K562 (cell line): ENCODE data around the gene SLC1A4. TPM values are rescaled to one million over a fixed set of nuclear protein-coding genes. Genes with fewer than 3 reads are reported as not detected.

Source experiments
- ARID2 ChIP-seq: fragments of 450-650 bp; IDR thresholded peaks from 2 replicates; pipeline ENCODE4 v1.6.1; 2017; ENCODE audit warnings: antibody characterized with exemption, mild to moderate bottlenecking
- ARNT ChIP-seq, 2 experiments: fragments of 450-650 bp; IDR thresholded peaks; 2 replicates each; pipeline ENCODE4 v1.6.1; 2016; ENCODE audit warnings: mild to moderate bottlenecking in 1 of 2
- CCNT2 ChIP-seq: IDR thresholded peaks from 2 replicates; pipeline ENCODE4 v1.6.1; 2011; ENCODE audit warnings: borderline replicate concordance, low read depth, mild to moderate bottlenecking, moderate library complexity, mixed read lengths, low read length; ENCODE audit not compliant: insufficient read length; ENCODE audit errors: extremely low read depth
- CHD4 ChIP-seq: fragments of 200-600 bp; sonication (generic); IDR thresholded peaks from 3 replicates; pipeline ENCODE4 v1.6.1; 2012; ENCODE audit warnings: low read depth, mild to moderate bottlenecking, mixed read lengths, low read length, inconsistent platforms; ENCODE audit not compliant: insufficient read depth, insufficient replicate concordance, poor library complexity, severe bottlenecking
- EWSR1 ChIP-seq: fragments of 450-650 bp; IDR thresholded peaks from 2 replicates; pipeline ENCODE4 v1.6.1; 2018; ENCODE audit warnings: borderline replicate concordance, mild to moderate bottlenecking, low read depth, moderate library complexity; ENCODE audit not compliant: partially characterized antibody
- GABPA ChIP-seq: fragments of 200-800 bp; sonication (Bioruptor generic); conservative IDR thresholded peaks from 2 replicates; pipeline ENCODE4 v1.6.1; 2016; ENCODE audit warnings: low read depth, missing genetic modification characterization, missing compliant biosample characterization
- KDM5B ChIP-seq: fragments of 200-600 bp; sonication (generic); IDR thresholded peaks from 2 replicates; pipeline ENCODE4 v1.6.1; 2012; ENCODE audit warnings: low read depth, mild to moderate bottlenecking, moderate library complexity, low read length, control low read depth, inconsistent platforms; ENCODE audit not compliant: insufficient replicate concordance
- MYNN ChIP-seq, 2 experiments: sonication (generic); formaldehyde crosslinking in 1 of 2; IDR thresholded peaks; 2 replicates each; pipeline versions ENCODE4 v1.5.0 to v1.6.1; 2016 to 2020; ENCODE audit warnings: antibody characterized with exemption in 1 of 2, missing genetic modification reagents in 1 of 2
- NFRKB ChIP-seq: fragments of 450-650 bp; IDR thresholded peaks from 2 replicates; pipeline ENCODE4 v1.6.1; 2016; ENCODE audit warnings: low read depth
- PHF20 ChIP-seq: fragments of 450-650 bp; IDR thresholded peaks from 2 replicates; pipeline ENCODE4 v1.6.1; 2018; ENCODE audit not compliant: partially characterized antibody
- PML ChIP-seq: IDR thresholded peaks from 2 replicates; pipeline ENCODE4 v1.6.1; 2012; ENCODE audit warnings: low read length, inconsistent platforms
- RAD21 ChIP-seq, 2 experiments: fragments of 250-450 bp in 1 of 2; fragments of 450-650 bp in 1 of 2; sonication (Bioruptor Pico) in 1 of 2; formaldehyde crosslinking in 1 of 2; IDR thresholded peaks in 1 of 2; conservative IDR thresholded peaks in 1 of 2; 2 replicates each; pipeline versions ENCODE4 v1.4.0 to v1.8.0; 2020 to 2022; ENCODE audit warnings: mild to moderate bottlenecking in 2 of 2, moderate library complexity in 1 of 2
- SAFB ChIP-seq: fragments of 200-400 bp; formaldehyde crosslinking; IDR thresholded peaks from 2 replicates; pipeline ENCODE4 v1.6.1; 2017; ENCODE audit warnings: low read depth, low read length, borderline replicate concordance
- SMARCB1 ChIP-seq: IDR thresholded peaks from 2 replicates; pipeline ENCODE4 v1.6.1; 2011; ENCODE audit warnings: improper control_type of control experiment, low read depth; ENCODE audit not compliant: insufficient read length
- ZBTB7A ChIP-seq: IDR thresholded peaks from 2 replicates; pipeline ENCODE4 v1.6.1; 2011; ENCODE audit warnings: low read depth, mild to moderate bottlenecking, low read length, moderate library complexity, borderline replicate concordance; ENCODE audit not compliant: control insufficient read depth
- ZNF12 ChIP-seq: sonication (generic); formaldehyde crosslinking; IDR thresholded peaks from 2 replicates; pipeline ENCODE4 v1.4.0; 2020; ENCODE audit warnings: mild to moderate bottlenecking, missing genetic modification reagents
- ZNF79 ChIP-seq: fragments of 250-450 bp; sonication (Bioruptor Pico); IDR thresholded peaks from 2 replicates; pipeline ENCODE4 v1.4.0; 2020; ENCODE audit warnings: low read depth, mild to moderate bottlenecking, moderate library complexity
- polyA plus RNA-seq, 8 experiments: library from polyadenylated mRNA; depleted of rRNA in 4 of 8; stranded (reverse) in 5 of 8; unstranded in 3 of 8; fragments of >200 nt; fragmentation: Nextera tagmentation in 2 of 8; fragmentation: Illumina TruSeq in 1 of 8; extraction: Ambion mirVana in 2 of 8; extraction: Trizol in 1 of 8; gene quantifications; 2 replicates each; pipeline versions ENCODE4 v1.2.1 to v1.2.3, GENCODE V29; 2011 to 2014; ENCODE audit warnings: inconsistent platforms in 1 of 8, missing spikeins in 1 of 8
- total RNA-seq, 7 experiments: library from RNA; depleted of rRNA in 6 of 7; stranded (reverse); fragments of >200 nt in 6 of 7; fragmentation: Illumina TruSeq in 2 of 7; extraction: Trizol in 2 of 7; gene quantifications; 2 replicates each; pipeline versions ENCODE4 v1.2.1 to v1.2.3, GENCODE V29; 2011 to 2021; ENCODE audit warnings: low replicate concordance in 1 of 7
- TF ChIP-seq, protein P1 (sequence below): sonication (generic); formaldehyde crosslinking; IDR thresholded peaks from 2 replicates; pipeline ENCODE4 v1.8.0; 2022; ENCODE audit warnings: mild to moderate bottlenecking, missing genetic modification reagents
- TF ChIP-seq, protein P2 (sequence below), 2 experiments: fragments of 150-350 bp in 1 of 2; IDR thresholded peaks; 2 replicates each; pipeline ENCODE4 v1.6.1; 2012 to 2016; ENCODE audit warnings: low read depth in 2 of 2, low read length in 2 of 2, mild to moderate bottlenecking in 1 of 2, moderate library complexity in 1 of 2

Gene SLC1A4
- total and polyA plus RNA-seq, 9 of the 15 experiments (the other 6 are each of a cell fraction or from before 2014, with no cell fraction given): 4.4 to 24.0 (median 10.9) TPM

DNA sequence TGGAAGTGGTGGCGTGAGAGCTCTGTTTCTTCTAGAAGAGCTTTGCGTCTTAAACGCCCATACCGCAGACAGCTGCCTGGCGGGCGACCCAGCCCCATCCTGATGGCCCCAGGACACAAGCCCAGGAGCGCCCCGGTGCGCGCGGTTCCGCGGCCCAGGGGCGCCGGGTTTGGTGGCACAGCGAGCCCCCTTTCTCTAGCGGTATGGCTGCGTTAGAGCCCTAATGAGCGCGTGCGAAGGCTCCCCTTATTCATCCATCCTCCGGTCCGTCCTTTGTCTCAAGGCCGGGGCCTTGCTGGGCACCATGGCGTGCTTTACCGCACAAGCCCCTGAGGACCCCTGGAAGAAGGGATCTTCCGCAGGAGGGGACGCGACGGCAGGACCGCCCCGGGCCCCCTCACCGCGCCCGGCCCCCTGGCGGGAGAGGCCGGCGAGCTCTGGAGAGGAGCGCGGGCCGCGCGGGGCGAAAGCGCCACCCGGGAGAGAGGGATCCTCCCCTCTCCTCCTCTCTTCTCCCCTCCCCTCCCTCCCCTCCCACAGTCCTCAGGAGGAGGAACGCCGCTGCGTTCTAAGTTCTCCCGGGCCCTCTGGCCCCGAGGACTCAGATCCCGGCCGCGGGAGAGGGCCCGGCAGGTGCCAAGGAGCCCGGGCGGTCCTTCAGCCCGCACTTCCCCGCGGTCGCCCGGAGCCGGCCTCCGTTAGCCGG is 626 bp upstream of the SLC1A4 start (continued):
- TF ChIP-seq EWSR1 (no peak), ZBTB7A (peak; percentile 92), NFRKB (peak; percentile 78; the same call in 1 of the 2 replicates), ARNT (IDR thresholded peaks at IDR 0.05) (no peak), ZNF12 (CRISPR knock-in tag) (peak; percentile 36; the same call in 1 of the 2 replicates), CHD4 (no peak), ARID2 (no peak), PML (0 out of 2 replicates have a peak, but pooled peaks have one; percentile 16), SMARCB1 (no peak), ZNF79 (CRISPR knock-in tag) (no peak), SAFB (no peak), CCNT2 (no peak), KDM5B (peak; percentile 71), RAD21 (CRISPR knock-in tag; conservative IDR thresholded peaks at IDR 0.05 in 1 of 2, IDR thresholded peaks at IDR 0.05 in 1 of 2) (peak in 1 of 2 experiments; percentile 25; a peak in 3 of 4 replicates), MYNN (IDR thresholded peaks at IDR 0.05) (no peak), MYNN (CRISPR knock-in tag; IDR thresholded peaks at IDR 0.05) (no peak), GABPA (no peak; the same call in 1 of the 2 replicates), PHF20 (peak; percentile 54)
- TF ChIP-seq, protein P1, sequence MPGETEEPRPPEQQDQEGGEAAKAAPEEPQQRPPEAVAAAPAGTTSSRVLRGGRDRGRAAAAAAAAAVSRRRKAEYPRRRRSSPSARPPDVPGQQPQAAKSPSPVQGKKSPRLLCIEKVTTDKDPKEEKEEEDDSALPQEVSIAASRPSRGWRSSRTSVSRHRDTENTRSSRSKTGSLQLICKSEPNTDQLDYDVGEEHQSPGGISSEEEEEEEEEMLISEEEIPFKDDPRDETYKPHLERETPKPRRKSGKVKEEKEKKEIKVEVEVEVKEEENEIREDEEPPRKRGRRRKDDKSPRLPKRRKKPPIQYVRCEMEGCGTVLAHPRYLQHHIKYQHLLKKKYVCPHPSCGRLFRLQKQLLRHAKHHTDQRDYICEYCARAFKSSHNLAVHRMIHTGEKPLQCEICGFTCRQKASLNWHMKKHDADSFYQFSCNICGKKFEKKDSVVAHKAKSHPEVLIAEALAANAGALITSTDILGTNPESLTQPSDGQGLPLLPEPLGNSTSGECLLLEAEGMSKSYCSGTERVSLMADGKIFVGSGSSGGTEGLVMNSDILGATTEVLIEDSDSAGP: no peak
- TF ChIP-seq, protein P2, sequence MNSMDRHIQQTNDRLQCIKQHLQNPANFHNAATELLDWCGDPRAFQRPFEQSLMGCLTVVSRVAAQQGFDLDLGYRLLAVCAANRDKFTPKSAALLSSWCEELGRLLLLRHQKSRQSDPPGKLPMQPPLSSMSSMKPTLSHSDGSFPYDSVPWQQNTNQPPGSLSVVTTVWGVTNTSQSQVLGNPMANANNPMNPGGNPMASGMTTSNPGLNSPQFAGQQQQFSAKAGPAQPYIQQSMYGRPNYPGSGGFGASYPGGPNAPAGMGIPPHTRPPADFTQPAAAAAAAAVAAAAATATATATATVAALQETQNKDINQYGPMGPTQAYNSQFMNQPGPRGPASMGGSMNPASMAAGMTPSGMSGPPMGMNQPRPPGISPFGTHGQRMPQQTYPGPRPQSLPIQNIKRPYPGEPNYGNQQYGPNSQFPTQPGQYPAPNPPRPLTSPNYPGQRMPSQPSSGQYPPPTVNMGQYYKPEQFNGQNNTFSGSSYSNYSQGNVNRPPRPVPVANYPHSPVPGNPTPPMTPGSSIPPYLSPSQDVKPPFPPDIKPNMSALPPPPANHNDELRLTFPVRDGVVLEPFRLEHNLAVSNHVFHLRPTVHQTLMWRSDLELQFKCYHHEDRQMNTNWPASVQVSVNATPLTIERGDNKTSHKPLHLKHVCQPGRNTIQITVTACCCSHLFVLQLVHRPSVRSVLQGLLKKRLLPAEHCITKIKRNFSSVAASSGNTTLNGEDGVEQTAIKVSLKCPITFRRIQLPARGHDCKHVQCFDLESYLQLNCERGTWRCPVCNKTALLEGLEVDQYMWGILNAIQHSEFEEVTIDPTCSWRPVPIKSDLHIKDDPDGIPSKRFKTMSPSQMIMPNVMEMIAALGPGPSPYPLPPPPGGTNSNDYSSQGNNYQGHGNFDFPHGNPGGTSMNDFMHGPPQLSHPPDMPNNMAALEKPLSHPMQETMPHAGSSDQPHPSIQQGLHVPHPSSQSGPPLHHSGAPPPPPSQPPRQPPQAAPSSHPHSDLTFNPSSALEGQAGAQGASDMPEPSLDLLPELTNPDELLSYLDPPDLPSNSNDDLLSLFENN (IDR thresholded peaks at IDR 0.05; ENCODE audit: low read depth in 2 of 2, low read length in 2 of 2): no peak; a peak in 1 of 4 replicates
